ENCODE data around the gene C16orf96.
"Not testable (repeated sequence)": the region's sequence is repeated elsewhere in the genome, so short reads cannot be mapped to it uniquely, and the experiment has no call there.

Gene C16orf96

DNA sequence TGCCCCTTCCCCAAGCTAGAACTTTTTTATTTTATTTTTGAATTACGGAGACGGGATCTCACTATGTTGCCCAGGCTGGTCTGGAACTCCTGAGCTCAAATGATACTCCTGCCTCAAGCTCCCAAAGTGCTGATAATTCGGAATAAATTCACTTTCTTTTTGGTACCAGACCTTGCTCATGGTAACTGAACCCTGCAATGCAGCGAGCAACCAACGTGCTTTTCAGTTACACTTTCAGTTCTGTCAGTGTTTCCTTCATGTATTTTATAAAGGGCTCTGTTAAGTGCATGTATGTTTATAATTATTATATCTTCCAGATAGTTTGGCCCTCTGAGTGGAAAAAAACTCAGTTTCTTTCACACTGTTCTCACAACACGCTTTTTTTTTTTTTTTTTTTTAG, 13.9 kb downstream of the C16orf96 start:
- no peak for DNase-seq

DNA sequence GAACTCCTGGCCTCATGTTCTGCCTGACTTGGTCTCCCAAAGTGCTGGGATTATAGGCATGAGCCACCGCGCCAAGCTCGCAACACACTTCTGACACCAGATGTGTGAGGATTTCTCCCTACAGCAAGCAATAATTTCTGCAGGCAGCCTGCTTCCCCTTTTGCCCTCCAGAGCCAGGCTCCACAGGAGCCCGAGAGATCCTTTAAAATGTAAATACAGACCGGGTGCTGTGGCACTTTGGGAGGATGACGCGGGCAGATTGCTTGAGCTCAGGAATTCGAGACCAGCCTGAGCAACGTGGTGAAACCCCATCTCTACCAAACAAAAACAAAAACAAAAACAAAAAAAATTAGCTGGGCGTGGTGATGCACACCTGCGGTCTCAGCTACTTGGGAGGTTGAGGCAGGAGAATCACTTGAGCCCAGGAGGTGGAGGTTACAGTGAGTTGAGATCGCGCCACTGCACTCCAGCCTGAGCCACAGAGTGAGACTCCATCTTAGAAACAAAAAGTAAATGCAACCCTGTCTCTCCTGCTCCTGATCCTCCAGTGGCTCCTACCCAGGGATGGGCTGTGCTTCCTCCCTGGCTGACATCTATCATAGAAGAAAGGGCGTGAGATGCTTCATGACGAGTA, 14.7 kb downstream of the C16orf96 start:
- DNase-seq: no peak

DNA sequence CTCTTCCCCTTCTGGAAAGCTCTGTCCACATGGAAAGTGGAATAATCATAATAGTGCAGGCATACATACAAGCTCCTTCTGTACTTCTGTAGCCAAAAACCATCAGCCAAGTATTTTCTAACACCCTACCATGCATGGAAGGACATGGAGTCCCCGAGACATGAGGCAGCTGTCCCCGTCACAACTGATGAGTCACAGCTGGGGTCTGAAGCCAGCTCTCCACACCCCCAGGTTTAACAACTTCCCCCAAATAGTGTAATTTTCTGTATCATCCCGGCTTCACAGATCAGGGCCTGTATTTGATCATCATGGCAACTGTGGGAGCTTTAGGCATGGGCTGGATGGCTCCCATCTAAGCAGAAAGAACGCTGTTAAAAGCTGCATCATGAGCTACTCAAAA, 16.6 kb downstream of the C16orf96 start:
- no peak for DNase-seq

- not testable (repeated sequence) for DNase-seq
Observed at GRCh38 chr16:4573926-4574325, 17.8 kb downstream of the C16orf96 start.

GRCh38 chr16:4574919-4575705, 19.0 kb downstream of the C16orf96 start:
- no peak for DNase-seq

DNA sequence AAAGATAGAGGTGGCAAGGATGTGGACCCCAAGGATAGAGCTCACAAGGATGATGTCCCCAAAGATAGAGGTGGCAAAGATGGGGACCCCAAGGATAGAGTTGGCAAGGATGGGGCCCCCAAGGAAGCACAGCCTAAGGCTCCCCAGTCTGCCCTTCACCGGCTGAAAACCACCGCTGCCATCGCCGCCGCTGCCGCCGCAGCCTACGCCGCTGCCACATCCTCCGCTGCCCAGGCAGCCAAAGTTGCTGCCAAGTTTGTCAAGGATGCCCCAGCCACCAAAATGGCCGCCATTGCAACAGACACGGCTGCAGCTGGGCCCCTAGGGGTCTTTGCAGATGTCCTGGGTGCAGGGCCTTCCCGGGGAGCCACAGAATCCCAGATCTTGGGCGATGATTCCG, 19.9 kb downstream of the C16orf96 start:
- DNase-seq: no peak

- DNase-seq: no peak
Observed at GRCh38 chr16:4578961-4579530, 22.9 kb downstream of the C16orf96 start.

GRCh38 chr16:4580250-4580649, 24.1 kb downstream of the C16orf96 start:
- DNase-seq: no peak

DNA sequence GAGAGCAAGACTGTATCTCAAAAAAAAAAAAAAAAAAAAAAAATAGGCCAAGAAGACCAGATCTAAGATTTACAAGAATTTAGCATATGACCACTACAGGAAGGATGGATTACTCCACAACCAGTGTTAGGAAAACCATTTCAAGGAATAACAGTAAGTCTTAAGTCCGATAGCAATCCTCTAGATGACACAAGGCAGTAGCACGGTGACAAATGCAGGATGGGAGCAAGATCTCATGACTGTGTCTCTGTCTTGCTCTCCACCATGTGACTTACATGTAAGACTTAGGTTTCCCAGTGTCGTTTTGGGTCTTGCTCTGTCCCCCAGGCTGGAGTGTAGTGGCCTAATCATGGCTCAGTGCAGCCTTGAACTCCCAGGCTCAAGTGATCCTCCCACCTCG, 27.8 kb downstream of the C16orf96 start:
- no peak for DNase-seq

GRCh38 chr16:4586291-4586690, 30.2 kb downstream of the C16orf96 start:
- DNase-seq: no peak

GRCh38 chr16:4588386-4588785, 32.2 kb downstream of the C16orf96 start:
- no peak for DNase-seq

DNA sequence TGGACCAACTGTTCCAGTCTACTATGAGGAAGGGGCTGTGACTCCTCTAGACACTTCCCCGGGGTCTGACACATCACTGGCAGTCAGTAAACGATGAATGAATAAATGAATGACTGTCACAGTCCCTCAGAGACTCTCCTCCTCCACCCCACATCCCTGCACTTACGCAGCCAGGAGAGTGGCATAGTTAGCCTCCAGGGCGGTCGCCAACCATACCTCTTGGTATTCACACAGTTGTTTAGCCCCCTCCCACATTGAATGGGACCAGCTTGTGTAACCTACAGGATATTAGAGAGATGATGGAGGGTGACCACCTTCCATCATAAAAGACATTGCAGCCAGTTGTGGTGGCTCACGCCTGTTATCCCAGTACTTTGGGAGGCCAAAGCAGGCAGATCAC, 32.8 kb downstream of the C16orf96 start:
- DNase-seq: no peak

GRCh38 chr16:4591191-4591590, 35.1 kb downstream of the C16orf96 start:
- no peak for DNase-seq

GRCh38 chr16:4591706-4592470, 35.7 kb downstream of the C16orf96 start:
- no peak for DNase-seq

GRCh38 chr16:4593086-4593485, 36.9 kb downstream of the C16orf96 start:
- no peak for DNase-seq

- no peak for DNase-seq
Observed at GRCh38 chr16:4594433-4595410, 38.6 kb downstream of the C16orf96 start.

DNA sequence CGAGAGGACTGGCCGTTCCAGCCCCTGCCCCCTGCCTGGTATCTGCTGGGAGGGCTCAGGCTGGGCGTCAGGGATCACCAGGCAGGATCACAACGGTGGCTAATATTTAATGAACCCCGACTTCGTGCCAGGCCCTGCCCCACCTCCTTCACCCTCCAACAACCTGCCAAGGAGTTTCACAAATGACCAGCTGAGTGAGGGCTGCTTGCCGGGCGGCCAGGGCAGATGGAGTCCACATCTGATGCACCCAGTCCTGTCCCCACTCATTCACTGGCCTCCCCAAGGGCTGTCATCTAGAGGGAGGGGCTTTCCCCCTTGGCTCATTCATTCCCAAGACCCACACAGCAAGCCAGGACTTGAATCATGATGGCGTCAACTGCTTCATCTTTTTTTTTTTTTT, 41.0 kb downstream of the C16orf96 start:
- no peak for DNase-seq

GRCh38 chr16:4599037-4599436, 42.9 kb downstream of the C16orf96 start:
- DNase-seq: no peak

GRCh38 chr16:4599545-4599944, 43.4 kb downstream of the C16orf96 start:
- DNase-seq: no peak

- DNase-seq: no peak
Observed at GRCh38 chr16:4601036-4601863, 45.1 kb downstream of the C16orf96 start.

- no peak for DNase-seq
Observed at GRCh38 chr16:4601864-4602186, 45.7 kb downstream of the C16orf96 start.

DNA sequence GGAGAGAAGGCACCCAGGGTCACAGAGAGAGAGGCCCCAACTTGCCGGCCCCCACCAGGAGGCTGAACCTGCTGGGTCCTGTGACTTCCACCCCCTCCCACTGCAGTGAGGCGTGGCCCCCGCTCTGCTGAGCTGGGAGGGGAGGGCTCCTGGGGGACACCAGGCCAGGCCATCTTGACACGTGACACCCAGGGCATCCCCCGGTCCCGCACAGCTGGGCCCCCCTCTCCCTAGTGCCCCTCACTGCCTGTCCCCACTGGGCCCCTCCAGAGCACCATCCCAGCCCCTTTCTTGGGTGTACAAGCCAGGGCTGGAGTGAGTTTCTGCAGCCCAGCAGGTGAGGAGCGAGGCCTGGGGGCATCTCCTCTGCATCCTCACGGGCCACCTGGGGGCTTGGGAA, 46.2 kb downstream of the C16orf96 start:
- no peak for DNase-seq
